HepG2 (cell line): ENCODE data around the gene TRMT112. TPM values are rescaled to one million over a fixed set of nuclear protein-coding genes. Genes with fewer than 3 reads are reported as not detected.
A peak's percentile ranks its signal among the peaks of the same experiment; 100 is the strongest.

Experiments used
- FOXP4 ChIP-seq: sonication (generic); formaldehyde crosslinking; IDR thresholded peaks from 2 replicates; pipeline ENCODE4 v1.4.0; 2020; ENCODE audit warnings: missing genetic modification reagents
- HNRNPL ChIP-seq: fragments of 200-400 bp; formaldehyde crosslinking; IDR thresholded peaks from 2 replicates; pipeline ENCODE4 v1.6.1; 2017; ENCODE audit warnings: mild to moderate bottlenecking, low read depth, low read length
- KLF12 ChIP-seq: sonication (generic); formaldehyde crosslinking; IDR thresholded peaks from 2 replicates; pipeline ENCODE4 v1.4.0; 2020; ENCODE audit warnings: missing genetic modification reagents, borderline replicate concordance
- NFKBIZ ChIP-seq: IDR thresholded peaks from 2 replicates; pipeline ENCODE4 v1.6.1; 2018; ENCODE audit warnings: missing genetic modification reagents, missing compliant biosample characterization
- PCBP1 ChIP-seq: fragments of 200-400 bp; formaldehyde crosslinking; IDR thresholded peaks from 2 replicates; pipeline ENCODE4 v1.6.1; 2017; ENCODE audit warnings: mild to moderate bottlenecking, low read depth, low read length, borderline replicate concordance
- RBM22 ChIP-seq: fragments of 200-400 bp; formaldehyde crosslinking; optimal IDR thresholded peaks from 2 replicates; pipeline ENCODE3; 2017; ENCODE audit warnings: mild to moderate bottlenecking, low read length, moderate library complexity
- SIX4 ChIP-seq: sonication (generic); formaldehyde crosslinking; IDR thresholded peaks from 2 replicates; pipeline ENCODE4 v1.4.0; 2020; ENCODE audit warnings: missing genetic modification reagents
- YEATS4 ChIP-seq: sonication (generic); formaldehyde crosslinking; IDR thresholded peaks from 2 replicates; pipeline ENCODE4 v1.4.0; 2020; ENCODE audit warnings: missing genetic modification reagents, borderline replicate concordance
- ZBTB38 ChIP-seq: sonication (generic); formaldehyde crosslinking; IDR thresholded peaks from 2 replicates; pipeline ENCODE4 v1.5.1; 2020; ENCODE audit warnings: mild to moderate bottlenecking, missing genetic modification reagents
- ZFP82 ChIP-seq: sonication (generic); formaldehyde crosslinking; IDR thresholded peaks from 2 replicates; pipeline ENCODE4 v1.5.1; 2020; ENCODE audit warnings: mild to moderate bottlenecking, missing genetic modification reagents, borderline replicate concordance
- ZNF552 ChIP-seq: sonication (generic); formaldehyde crosslinking; IDR thresholded peaks from 2 replicates; pipeline ENCODE4 v1.9.0; 2022; ENCODE audit warnings: missing genetic modification reagents, mild to moderate bottlenecking, borderline replicate concordance
- ZNF687 ChIP-seq: sonication (generic); formaldehyde crosslinking; IDR thresholded peaks from 2 replicates; pipeline ENCODE4 v1.5.1; 2020; ENCODE audit warnings: mild to moderate bottlenecking, missing genetic modification reagents, moderate library complexity
- polyA plus RNA-seq, 8 experiments: library from polyadenylated mRNA; depleted of rRNA in 3 of 8; stranded (reverse) in 7 of 8; unstranded in 1 of 8; fragments of >200 nt; fragmentation: Illumina TruSeq in 4 of 8; extraction: Trizol in 4 of 8; gene quantifications; 2 replicates each; pipeline versions ENCODE4 v1.2.1 to v1.2.3, GENCODE V29; 2011 to 2016; ENCODE audit warnings: low read depth in 4 of 8, missing spikeins in 1 of 8, mixed read lengths in 1 of 8; ENCODE audit not compliant: insufficient read depth in 1 of 8
- total RNA-seq, 5 experiments: library from RNA; depleted of rRNA; stranded (reverse); fragments of >200 nt; fragmentation: Illumina TruSeq; extraction: Trizol; gene quantifications; 2 replicates each; pipeline ENCODE4 v1.2.3, GENCODE V29; 2016; ENCODE audit warnings: low read depth in 1 of 5

The TRMT112 gene
- total and polyA plus RNA-seq, 2 of the 13 experiments (the other 11 are each of a cell fraction or from before 2014, with no cell fraction given) = 186 to 409 TPM

- TF ChIP-seq ZNF687 (peak; percentile 36; the same call in 1 of the 2 replicates), FOXP4 (CRISPR knock-in tag) (0 out of 2 replicates have a peak, but pooled peaks have one; percentile 15), ZNF552 (CRISPR knock-in tag) (no peak), KLF12 (CRISPR knock-in tag) (peak; percentile 47), YEATS4 (CRISPR knock-in tag) (no peak), ZFP82 (CRISPR knock-in tag) (no peak), RBM22 (peak; percentile 13), NFKBIZ (CRISPR knock-in tag) (no peak), SIX4 (no peak), PCBP1 (0 out of 2 replicates have a peak, but pooled peaks have one; percentile 9), HNRNPL (0 out of 2 replicates have a peak, but pooled peaks have one; percentile 24), ZBTB38 (0 out of 2 replicates have a peak, but pooled peaks have one; percentile 29)
Measured at GRCh38 chr11:64268025-64268892, 49.1 kb downstream of the TRMT112 start (continued).
